ENCODE measurements around the gene ADAMTSL3. TPM values are rescaled to one million over a fixed set of nuclear protein-coding genes. Genes with fewer than 3 reads are reported as not detected.

Gene ADAMTSL3
- total RNA-seq, 3 donors from 2014 or later: 2.2 to 52.1 (median 4.1) TPM

GRCh38 chr15:83846847-83847246, 192.9 kb downstream of the ADAMTSL3 start:
- intact Hi-C loops (cut with DNase I, micrococcal nuclease): no loop called here
- ATAC-seq (peak; percentile 25), DNase-seq (no peak)
- TF ChIP-seq CTCF (IDR thresholded peaks at IDR 0.05): no peak
- no peaks in the 10 kb centered on the region for H3K36me3 ChIP-seq (ENCODE audit: low read depth)
- no peaks in the 10 kb centered on the region for H3K4me1 ChIP-seq (ENCODE audit: low read depth)
- H3K9me3 ChIP-seq: no peaks in the 10 kb centered on the region
- no peak overlapping the region for H3K4me3 ChIP-seq

GRCh38 chr15:83848315-83849050, 194.6 kb downstream of the ADAMTSL3 start:
- DNase-seq (no peak), ATAC-seq (no peak)
- no peak for TF ChIP-seq CTCF (IDR thresholded peaks at IDR 0.05)
- H3K4me3 ChIP-seq: no peak overlapping the region
- H3K36me3 ChIP-seq (ENCODE audit: low read depth): no peaks in the 10 kb centered on the region
- no peaks in the 10 kb centered on the region for H3K4me1 ChIP-seq (ENCODE audit: low read depth)
- H3K9me3 ChIP-seq: no peaks in the 10 kb centered on the region
- intact Hi-C loops (cut with DNase I, micrococcal nuclease): no loop called here

GRCh38 chr15:83850015-83850414, 196.1 kb downstream of the ADAMTSL3 start:
- Histone ChIP-seq H3K36me3 (ENCODE audit: low read depth) (no peaks in the 10 kb centered on the region), H3K4me1 (ENCODE audit: low read depth) (no peaks in the 10 kb centered on the region), H3K9me3 (no peaks in the 10 kb centered on the region), H3K4me3 (no peak overlapping the region)
- intact Hi-C loops (cut with DNase I, micrococcal nuclease): no loop called here
- DNase-seq: no peak
- TF ChIP-seq CTCF (IDR thresholded peaks at IDR 0.05): no peak
- ATAC-seq: no peak

GRCh38 chr15:83850501-83851245, 196.8 kb downstream of the ADAMTSL3 start:
- TF ChIP-seq CTCF (IDR thresholded peaks at IDR 0.05): no peak

DNA sequence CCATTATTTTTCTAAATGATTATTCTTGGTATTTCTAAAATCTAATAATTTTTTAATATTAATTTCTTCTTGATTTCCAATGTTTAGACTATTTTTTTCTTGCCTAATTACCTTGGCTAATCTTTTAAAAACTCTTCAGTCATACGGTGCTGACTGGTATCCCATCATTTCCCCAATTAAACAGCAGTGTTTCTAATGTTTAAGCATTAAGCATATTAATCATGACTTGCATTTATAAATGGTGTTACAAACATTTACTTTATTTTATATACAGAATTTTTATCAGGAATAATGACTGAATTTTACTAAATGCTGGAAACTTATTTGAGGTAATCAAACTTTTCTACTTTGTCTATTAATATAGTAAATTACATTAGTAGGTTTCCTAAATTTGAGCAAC, 199.3 kb downstream of the ADAMTSL3 start:
- Histone ChIP-seq H3K4me1 (ENCODE audit: low read depth) (no peaks in the 10 kb centered on the region), H3K4me3 (no peak overlapping the region), H3K9me3 (no peaks in the 10 kb centered on the region), H3K36me3 (ENCODE audit: low read depth) (no peaks in the 10 kb centered on the region)
- no peak for DNase-seq
- intact Hi-C loops (cut with DNase I, micrococcal nuclease): no loop called here
- no peak for ATAC-seq
- no peak for TF ChIP-seq CTCF (IDR thresholded peaks at IDR 0.05)

More at GRCh38 chr15:83850501-83851245, 196.8 kb downstream of the ADAMTSL3 start:
- Histone ChIP-seq H3K4me1 (ENCODE audit: low read depth) (no peaks in the 10 kb centered on the region), H3K9me3 (no peaks in the 10 kb centered on the region), H3K4me3 (no peak overlapping the region), H3K36me3 (ENCODE audit: low read depth) (no peaks in the 10 kb centered on the region)
- intact Hi-C loops (cut with DNase I, micrococcal nuclease): no loop called here
- ATAC-seq (no peak), DNase-seq (no peak)
